AG04449 (cell line): ENCODE data around the gene TACR1.

Experiments used
- CTCF ChIA-PET: fragments of 350-600 bp; formaldehyde crosslinking; extraction: SDS; loops from one replicate; lab custom pipeline; 2021; ENCODE audit warnings: antibody characterized with exemption; lab: Yijun Ruan, JAX
- POLR2A ChIA-PET: fragments of 400-600, 350-600 bp; formaldehyde crosslinking; extraction: SDS; loops from one replicate; lab custom pipeline; 2020; ENCODE audit warnings: antibody characterized with exemption, inconsistent platforms; lab: Yijun Ruan, JAX
- DNase-seq: peaks from one replicate; pipeline ENCODE4 v3.0.0-alpha.2; 2010; ENCODE audit warnings: low read depth, low spot score
- H3K4me3 ChIP-seq: 2 replicates; pipeline ENCODE4 v1.5.1; 2011; ENCODE audit warnings: low read depth, mild to moderate bottlenecking, control low read depth, low read length
- TF ChIP-seq, protein P1 (sequence below): IDR thresholded peaks from one replicate; pipeline ENCODE4 v1.5.1; 2011; ENCODE audit warnings: mild to moderate bottlenecking, moderate library complexity, low read length, control low read depth, inconsistent platforms; ENCODE audit not compliant: insufficient read depth; ENCODE audit errors: missing control alignments

TACR1 gene

DNA sequence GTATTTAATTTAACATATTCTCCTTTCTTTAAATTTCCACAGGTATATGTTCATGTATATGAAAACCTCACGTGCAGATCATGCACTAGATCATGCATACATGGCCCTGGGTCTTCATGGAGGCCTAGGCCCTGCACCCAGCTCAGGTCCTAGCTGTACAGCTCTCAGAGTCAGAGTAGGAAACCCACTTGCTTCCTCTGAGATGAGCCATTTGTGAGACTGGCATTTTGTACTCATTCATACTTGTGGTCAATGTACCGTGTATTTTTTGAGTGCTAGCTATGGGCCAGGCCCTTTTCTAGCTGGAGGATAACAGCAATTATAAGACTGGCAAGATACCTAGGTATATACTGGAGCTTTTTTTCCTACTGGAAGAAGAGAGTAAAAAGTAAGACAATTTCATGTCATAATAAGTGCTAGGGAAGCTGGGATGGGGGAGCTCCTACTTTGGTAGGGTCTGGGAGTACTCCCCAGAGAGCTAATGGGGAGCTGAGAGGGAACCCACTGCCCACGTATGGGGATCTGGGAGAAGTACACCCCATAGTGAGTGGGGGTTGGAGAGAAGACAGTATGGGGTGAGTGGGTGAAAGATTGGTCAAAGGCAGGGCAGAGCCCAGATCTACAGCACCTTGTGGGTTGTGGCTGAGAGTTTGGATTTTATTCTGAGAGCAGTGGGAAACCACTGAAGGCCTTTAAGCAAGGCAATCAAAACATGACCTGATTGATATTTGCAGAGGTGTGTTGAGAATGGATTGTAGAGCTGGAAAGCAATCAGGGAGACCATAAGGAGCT lies 168.9 kb downstream of the TACR1 start:
- TF ChIP-seq, protein P1, sequence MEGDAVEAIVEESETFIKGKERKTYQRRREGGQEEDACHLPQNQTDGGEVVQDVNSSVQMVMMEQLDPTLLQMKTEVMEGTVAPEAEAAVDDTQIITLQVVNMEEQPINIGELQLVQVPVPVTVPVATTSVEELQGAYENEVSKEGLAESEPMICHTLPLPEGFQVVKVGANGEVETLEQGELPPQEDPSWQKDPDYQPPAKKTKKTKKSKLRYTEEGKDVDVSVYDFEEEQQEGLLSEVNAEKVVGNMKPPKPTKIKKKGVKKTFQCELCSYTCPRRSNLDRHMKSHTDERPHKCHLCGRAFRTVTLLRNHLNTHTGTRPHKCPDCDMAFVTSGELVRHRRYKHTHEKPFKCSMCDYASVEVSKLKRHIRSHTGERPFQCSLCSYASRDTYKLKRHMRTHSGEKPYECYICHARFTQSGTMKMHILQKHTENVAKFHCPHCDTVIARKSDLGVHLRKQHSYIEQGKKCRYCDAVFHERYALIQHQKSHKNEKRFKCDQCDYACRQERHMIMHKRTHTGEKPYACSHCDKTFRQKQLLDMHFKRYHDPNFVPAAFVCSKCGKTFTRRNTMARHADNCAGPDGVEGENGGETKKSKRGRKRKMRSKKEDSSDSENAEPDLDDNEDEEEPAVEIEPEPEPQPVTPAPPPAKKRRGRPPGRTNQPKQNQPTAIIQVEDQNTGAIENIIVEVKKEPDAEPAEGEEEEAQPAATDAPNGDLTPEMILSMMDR: no peak
- H3K4me3 ChIP-seq: no peak overlapping the region
- POLR2A ChIA-PET: no interaction called here
- DNase-seq: no peak
- CTCF ChIA-PET: no interaction called here

GRCh38 chr2:75027886-75028285 lies 171.4 kb downstream of the TACR1 start:
- DNase-seq: no peak
- ChIA-PET POLR2A (no interaction called here), CTCF (no interaction called here)
- H3K4me3 ChIP-seq: no peak overlapping the region
- TF ChIP-seq, protein P1: no peak

- TF ChIP-seq, protein P1: no peak
- H3K4me3 ChIP-seq: no peak overlapping the region
- CTCF ChIA-PET: interaction anchor here (0.8 to 2.4 kb wide), 3 partner anchors 9 to 28 kb away, joined by 3 to 8 read pairs (median 5); no protein-coding TSS in a partner anchor
- DNase-seq: no peak
- POLR2A ChIA-PET: no interaction called here
These were observed 173.5 kb downstream of the TACR1 start for GRCh38 chr2:75025633-75026380.

DNA sequence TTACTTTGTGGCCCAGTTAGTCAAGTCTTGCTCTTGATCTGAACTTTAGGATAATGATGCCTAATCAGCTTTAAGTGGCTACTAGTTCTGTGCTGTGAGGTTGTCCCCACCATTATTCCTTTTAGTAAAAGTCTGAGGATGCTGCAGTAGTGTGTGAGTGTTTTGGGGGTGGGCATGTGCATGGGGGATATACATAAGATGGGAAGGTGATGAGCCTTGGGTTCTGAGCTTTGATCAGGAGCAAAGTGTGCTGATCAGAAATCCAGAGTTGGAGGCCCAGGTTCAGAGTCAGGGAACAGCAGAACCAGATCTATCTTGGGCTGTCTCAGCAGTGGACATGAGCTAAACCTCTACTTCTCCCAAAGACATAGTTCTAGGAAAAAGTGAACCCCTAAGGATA lies 174.1 kb downstream of the TACR1 start:
- TF ChIP-seq, protein P1: no peak
- CTCF ChIA-PET: interaction anchor here (0.8 to 2.4 kb wide), 3 partner anchors 9 to 28 kb away, joined by 3 to 8 read pairs (median 5); no protein-coding TSS in a partner anchor
- DNase-seq: no peak
- H3K4me3 ChIP-seq: no peak overlapping the region
- POLR2A ChIA-PET: no interaction called here

DNA sequence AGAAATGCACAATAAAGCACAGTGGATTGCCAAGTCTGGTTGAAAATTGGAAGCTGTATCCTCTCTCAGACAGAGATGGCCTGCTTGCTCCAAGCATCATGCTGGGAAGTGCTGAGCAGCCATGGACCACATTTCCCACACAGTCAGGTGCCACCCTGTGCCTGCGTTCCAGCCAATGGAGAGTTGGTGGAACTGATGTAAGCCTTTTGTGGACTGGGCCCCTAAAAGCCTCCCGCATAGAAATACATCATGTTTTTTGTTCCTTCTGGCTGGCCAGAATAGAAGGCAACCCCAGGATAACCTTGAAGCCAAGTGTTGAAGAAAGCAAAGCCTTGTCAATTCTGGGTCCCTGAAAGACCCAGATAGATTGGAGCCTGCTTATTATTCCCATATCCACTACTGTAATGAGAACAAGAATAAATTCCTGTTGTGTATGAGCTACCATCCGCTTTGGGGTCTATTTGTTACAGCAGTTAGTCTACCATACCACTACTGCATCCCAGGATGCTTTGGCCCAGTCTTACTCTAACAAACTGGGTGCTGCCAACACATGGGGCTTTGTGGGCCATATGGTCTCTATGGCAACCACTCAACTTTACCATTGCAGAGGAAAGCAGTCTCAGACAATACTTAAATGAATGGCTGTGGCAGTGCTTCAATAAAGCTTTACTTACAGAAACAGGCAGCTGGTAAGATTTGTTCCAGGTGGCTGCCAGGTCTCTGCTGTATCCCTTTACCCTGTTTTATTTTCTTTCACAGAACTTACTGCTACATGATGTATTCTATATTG lies 175.5 kb downstream of the TACR1 start:
- CTCF ChIA-PET: interaction anchor here (1.5 to 2.4 kb wide), 2 partner anchors 11 to 22 kb away, joined by 4 to 8 read pairs; no protein-coding TSS in a partner anchor

More for the DNA sequence above, 175.5 kb downstream of the TACR1 start:
- no peak overlapping the region for H3K4me3 ChIP-seq
- POLR2A ChIA-PET: no interaction called here
- DNase-seq: no peak
- TF ChIP-seq, protein P1: no peak
